Uterus (tissue), 2 donors: ENCODE measurements around the gene ASIP.

Experiments
- CTCF ChIP-seq, 4 experiments: fragments of 200-600 bp in 2 of 4; fragments of 450-650 bp in 2 of 4; sonication (generic) in 2 of 4; IDR thresholded peaks; one replicate each; pipeline ENCODE4 v1.5.1; 2016 to 2019; ENCODE audit warnings: antibody characterized with exemption in 4 of 4, mild to moderate bottlenecking in 2 of 4, moderate library complexity in 1 of 4
- POLR2A ChIP-seq, 2 donors: fragments of 450-650 bp; IDR thresholded peaks; one replicate each; pipeline ENCODE4 v1.6.1; 2016; ENCODE audit warnings: antibody characterized with exemption in 2 of 2, mild to moderate bottlenecking in 1 of 2, moderate library complexity in 1 of 2

GRCh38 chr20:34315236-34315635, 74.0 kb downstream of the ASIP start:
- TF ChIP-seq POLR2A (IDR thresholded peaks at IDR 0.05) (no peak), CTCF (IDR thresholded peaks at IDR 0.05) (no peak)
